PC-9 (cell line): Measurements from ENCODE around the gene EVPLL.
"Not testable (repeated sequence)": the region's sequence is repeated elsewhere in the genome, so short reads cannot be mapped to it uniquely, and the experiment has no call there.

Experiments used
- EZH2 ChIP-seq: fragments of 200-600 bp; sonication (generic); IDR thresholded peaks from 2 replicates; pipeline ENCODE4 v1.8.0; 2017; ENCODE audit warnings: antibody characterized with exemption, low read depth
- TF ChIP-seq, protein P1 (sequence below): fragments of 200-600 bp; sonication (generic); conservative IDR thresholded peaks from 2 replicates; pipeline ENCODE4 v1.6.1; 2017; ENCODE audit warnings: mixed run types, antibody characterized with exemption, mild to moderate bottlenecking, moderate library complexity

DNA sequence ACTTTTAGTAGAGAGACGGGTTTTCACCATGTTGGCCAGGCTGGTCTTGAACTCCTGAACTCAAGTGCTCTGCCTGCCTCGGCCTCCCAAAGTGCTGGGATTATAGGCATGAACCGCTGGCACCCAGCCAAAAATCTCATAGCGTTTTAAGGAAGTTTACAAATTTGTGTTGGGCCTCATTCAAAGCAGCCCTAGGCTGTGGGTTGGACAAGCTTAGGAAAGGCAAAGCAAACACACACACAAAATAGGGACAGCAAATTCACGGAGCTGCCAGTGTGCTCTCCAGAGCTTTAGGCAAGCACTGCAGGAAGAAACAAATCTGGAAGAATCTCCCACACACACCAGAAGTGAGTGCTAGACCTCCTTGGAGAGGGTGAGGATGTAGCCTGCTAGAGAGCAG, 25.6 kb downstream of the EVPLL start:
- TF ChIP-seq, protein P1, sequence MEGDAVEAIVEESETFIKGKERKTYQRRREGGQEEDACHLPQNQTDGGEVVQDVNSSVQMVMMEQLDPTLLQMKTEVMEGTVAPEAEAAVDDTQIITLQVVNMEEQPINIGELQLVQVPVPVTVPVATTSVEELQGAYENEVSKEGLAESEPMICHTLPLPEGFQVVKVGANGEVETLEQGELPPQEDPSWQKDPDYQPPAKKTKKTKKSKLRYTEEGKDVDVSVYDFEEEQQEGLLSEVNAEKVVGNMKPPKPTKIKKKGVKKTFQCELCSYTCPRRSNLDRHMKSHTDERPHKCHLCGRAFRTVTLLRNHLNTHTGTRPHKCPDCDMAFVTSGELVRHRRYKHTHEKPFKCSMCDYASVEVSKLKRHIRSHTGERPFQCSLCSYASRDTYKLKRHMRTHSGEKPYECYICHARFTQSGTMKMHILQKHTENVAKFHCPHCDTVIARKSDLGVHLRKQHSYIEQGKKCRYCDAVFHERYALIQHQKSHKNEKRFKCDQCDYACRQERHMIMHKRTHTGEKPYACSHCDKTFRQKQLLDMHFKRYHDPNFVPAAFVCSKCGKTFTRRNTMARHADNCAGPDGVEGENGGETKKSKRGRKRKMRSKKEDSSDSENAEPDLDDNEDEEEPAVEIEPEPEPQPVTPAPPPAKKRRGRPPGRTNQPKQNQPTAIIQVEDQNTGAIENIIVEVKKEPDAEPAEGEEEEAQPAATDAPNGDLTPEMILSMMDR, result not testable (repeated sequence)
- TF ChIP-seq EZH2, result not testable (repeated sequence)
